Retina (tissue), 1 donor: ENCODE data around the gene LUZP1.

Experiments used
- DNase-seq: peaks from one replicate; pipeline ENCODE4 v3.0.0-alpha.2; 2016

The LUZP1 gene

GRCh38 chr1:23080885-23081284, 87.8 kb downstream of the LUZP1 start:
- no peak for DNase-seq

- DNase-seq: no peak
Measured at GRCh38 chr1:23079025-23079424, 89.6 kb downstream of the LUZP1 start.

GRCh38 chr1:23074012-23074411, 94.6 kb downstream of the LUZP1 start:
- no peak for DNase-seq

- DNase-seq: no peak
Measured at GRCh38 chr1:23069675-23070074, 99.0 kb downstream of the LUZP1 start.

- no peak for DNase-seq
Measured at GRCh38 chr1:23069149-23069548, 99.5 kb downstream of the LUZP1 start.

GRCh38 chr1:23066075-23066474, 102.6 kb downstream of the LUZP1 start:
- DNase-seq: no peak

GRCh38 chr1:23065385-23065784, 103.3 kb downstream of the LUZP1 start:
- no peak for DNase-seq

- DNase-seq: no peak
Measured at GRCh38 chr1:23062271-23062670, 106.4 kb downstream of the LUZP1 start.

- DNase-seq: no peak
Measured at GRCh38 chr1:23057301-23057700, 111.4 kb downstream of the LUZP1 start.

GRCh38 chr1:23051290-23051909, 117.3 kb downstream of the LUZP1 start:
- DNase-seq: no peak

GRCh38 chr1:23050201-23050600, 118.5 kb downstream of the LUZP1 start:
- no peak for DNase-seq

GRCh38 chr1:23044035-23044434, 124.6 kb downstream of the LUZP1 start:
- no peak for DNase-seq

GRCh38 chr1:23040509-23040908, 128.1 kb downstream of the LUZP1 start:
- no peak for DNase-seq

GRCh38 chr1:23039308-23039826, 129.3 kb downstream of the LUZP1 start:
- DNase-seq: no peak

- DNase-seq: no peak
Measured at GRCh38 chr1:23037081-23037740, 131.4 kb downstream of the LUZP1 start.

- no peak for DNase-seq
Measured at GRCh38 chr1:23035823-23036452, 132.7 kb downstream of the LUZP1 start.
